ENCODE measurements around the gene GNAQ.
"Not testable (repeated sequence)": the region's sequence is repeated elsewhere in the genome, so short reads cannot be mapped to it uniquely, and the experiment has no call there.

- not testable (repeated sequence) for TF ChIP-seq CTCF, POLR2A, POLR2AphosphoS5 (IDR thresholded peaks at IDR 0.05)
Observed at GRCh38 chr9:77721156-77721555, 310.5 kb downstream of the GNAQ start.

Data from upper lobe of left lung (tissue), 4 donors.